ENCODE results near the gene FURIN. TPM values are rescaled to one million over a fixed set of nuclear protein-coding genes. Genes with fewer than 3 reads are reported as not detected.

FURIN gene
- total and polyA plus RNA-seq, 9 of the 15 experiments (the other 6 are each of a cell fraction or from before 2014, with no cell fraction given) = 0.92 to 99.9 (median 34.8) TPM

DNA sequence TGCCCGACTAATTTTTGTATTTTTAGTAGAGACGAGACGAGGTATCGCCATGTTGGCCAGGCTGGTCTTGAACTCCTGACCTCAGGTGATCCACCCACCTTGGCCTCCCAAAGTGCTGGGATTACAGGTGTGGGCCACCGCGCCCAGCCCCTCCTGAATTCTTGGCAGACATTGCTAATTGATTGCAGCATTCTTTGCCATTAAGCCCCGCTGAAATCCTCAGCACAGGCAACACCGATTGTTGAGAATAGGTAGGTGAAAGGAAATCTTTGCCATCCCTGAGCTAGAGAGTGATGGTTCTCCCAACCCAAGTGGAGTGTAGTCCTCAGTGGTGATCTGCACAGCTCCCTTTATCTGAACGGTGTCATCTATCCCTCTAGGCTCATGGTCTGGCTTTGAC is 36.4 kb downstream of the FURIN start (continued):
- TF ChIP-seq, protein P1, sequence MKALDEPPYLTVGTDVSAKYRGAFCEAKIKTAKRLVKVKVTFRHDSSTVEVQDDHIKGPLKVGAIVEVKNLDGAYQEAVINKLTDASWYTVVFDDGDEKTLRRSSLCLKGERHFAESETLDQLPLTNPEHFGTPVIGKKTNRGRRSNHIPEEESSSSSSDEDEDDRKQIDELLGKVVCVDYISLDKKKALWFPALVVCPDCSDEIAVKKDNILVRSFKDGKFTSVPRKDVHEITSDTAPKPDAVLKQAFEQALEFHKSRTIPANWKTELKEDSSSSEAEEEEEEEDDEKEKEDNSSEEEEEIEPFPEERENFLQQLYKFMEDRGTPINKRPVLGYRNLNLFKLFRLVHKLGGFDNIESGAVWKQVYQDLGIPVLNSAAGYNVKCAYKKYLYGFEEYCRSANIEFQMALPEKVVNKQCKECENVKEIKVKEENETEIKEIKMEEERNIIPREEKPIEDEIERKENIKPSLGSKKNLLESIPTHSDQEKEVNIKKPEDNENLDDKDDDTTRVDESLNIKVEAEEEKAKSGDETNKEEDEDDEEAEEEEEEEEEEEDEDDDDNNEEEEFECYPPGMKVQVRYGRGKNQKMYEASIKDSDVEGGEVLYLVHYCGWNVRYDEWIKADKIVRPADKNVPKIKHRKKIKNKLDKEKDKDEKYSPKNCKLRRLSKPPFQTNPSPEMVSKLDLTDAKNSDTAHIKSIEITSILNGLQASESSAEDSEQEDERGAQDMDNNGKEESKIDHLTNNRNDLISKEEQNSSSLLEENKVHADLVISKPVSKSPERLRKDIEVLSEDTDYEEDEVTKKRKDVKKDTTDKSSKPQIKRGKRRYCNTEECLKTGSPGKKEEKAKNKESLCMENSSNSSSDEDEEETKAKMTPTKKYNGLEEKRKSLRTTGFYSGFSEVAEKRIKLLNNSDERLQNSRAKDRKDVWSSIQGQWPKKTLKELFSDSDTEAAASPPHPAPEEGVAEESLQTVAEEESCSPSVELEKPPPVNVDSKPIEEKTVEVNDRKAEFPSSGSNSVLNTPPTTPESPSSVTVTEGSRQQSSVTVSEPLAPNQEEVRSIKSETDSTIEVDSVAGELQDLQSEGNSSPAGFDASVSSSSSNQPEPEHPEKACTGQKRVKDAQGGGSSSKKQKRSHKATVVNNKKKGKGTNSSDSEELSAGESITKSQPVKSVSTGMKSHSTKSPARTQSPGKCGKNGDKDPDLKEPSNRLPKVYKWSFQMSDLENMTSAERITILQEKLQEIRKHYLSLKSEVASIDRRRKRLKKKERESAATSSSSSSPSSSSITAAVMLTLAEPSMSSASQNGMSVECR (CRISPR knock-in tag; IDR thresholded peaks at IDR 0.05) = 0 out of 2 replicates have a peak, but pooled peaks have one; percentile 33

DNA sequence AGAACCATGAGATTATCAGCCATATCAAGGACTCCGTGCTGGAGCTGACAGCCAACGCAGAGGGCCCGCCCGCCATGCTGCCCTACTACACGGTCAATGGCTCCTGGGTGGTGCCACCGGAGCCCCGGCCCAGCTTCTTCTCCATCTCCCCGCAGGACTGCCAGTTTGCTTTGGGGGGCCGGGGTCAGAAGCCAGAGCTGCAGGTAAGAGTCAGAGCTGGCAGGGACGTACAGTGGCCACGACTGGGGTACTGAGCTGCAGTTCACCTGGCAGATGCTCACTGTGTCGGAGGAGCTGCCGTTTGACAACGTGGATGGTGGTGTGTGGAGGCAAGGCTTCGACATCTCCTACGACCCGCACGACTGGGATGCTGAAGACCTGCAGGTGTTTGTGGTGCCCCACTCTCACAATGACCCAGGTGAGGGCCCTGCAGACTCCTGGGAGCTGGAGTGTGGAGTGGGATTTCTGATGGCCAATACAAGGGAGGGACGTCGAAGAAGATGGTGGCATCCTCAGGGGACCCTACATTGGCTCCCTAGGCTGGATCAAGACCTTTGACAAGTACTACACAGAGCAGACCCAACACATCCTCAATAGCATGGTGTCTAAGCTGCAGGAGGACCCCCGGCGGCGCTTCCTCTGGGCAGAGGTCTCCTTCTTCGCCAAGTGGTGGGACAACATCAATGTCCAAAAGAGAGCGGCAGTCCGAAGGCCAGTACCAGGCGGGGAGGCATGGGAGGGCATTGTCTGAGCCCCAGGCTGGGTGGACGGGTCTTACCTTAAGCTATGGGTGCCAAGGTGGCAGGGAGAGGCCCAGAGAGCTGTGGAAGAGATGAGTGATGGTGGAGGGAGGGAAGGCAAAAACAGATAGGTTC is 37.2 kb downstream of the FURIN start:
- intact Hi-C loops (cut with micrococcal nuclease) = no loop called here
- Histone ChIP-seq H3K9me3 (replicated peaks; ENCODE audit: control insufficient read depth, insufficient read depth, low read depth, low read length) (no peaks in the 10 kb centered on the region), H3K9ac (ENCODE audit: insufficient read depth in 1 of 2, low read depth in 2 of 2, low read length in 2 of 2) (peak overlapping the region in 1 of 2 experiments; percentile 86; a peak in 2 of 4 replicates), H3K4me2 (ENCODE audit: insufficient read depth, low read length) (peak overlapping the region; percentile 15; the same call in 1 of the 2 replicates), H4K20me1 (replicated peaks; ENCODE audit: control insufficient read depth, insufficient read depth, low read length) (no peaks in the 10 kb centered on the region), H3K79me2 (ENCODE audit: control insufficient read depth, insufficient read depth, low read length) (peaks cover 52% of the 10 kb centered on the region), H3K27ac (ENCODE audit: extremely low read depth, low read depth, low read length) (no peak overlapping the region; the same call in 2 of the 3 replicates), H3K36me3 (ENCODE audit: control insufficient read depth, insufficient read depth, low read length) (peaks cover 60% of the 10 kb centered on the region), H3K27me3 (ENCODE audit: control insufficient read depth in 2 of 2, insufficient read depth in 2 of 2, low read length in 2 of 2) (no peaks in the 10 kb centered on the region), H3K9me1 (ENCODE audit: control insufficient read depth, insufficient read depth, low read length) (peaks cover 4% of the 10 kb centered on the region), H2AFZ (ENCODE audit: low read depth, low read length) (no peak overlapping the region), H3K4me1 (replicated peaks in 1 of 2; ENCODE audit: control insufficient read depth in 2 of 2, insufficient read depth in 2 of 2, low read length in 2 of 2) (peaks cover 18 to 58% of the 10 kb centered on the region in 2 experiments; a peak in 4 of 5 replicates), H3K4me3 (no peak overlapping the region)
- 95% methylated on average over 21 of the region's 28 CpGs for WGBS (ENCODE audit: insufficient coverage, low coverage, missing lambda C conversion rate)
- in situ Hi-C loops (cut with MboI) = no loop called here
- DNase-seq (ENCODE audit: extremely low read depth in 1 of 4, low spot score in 3 of 4) (no peak), FAIRE-seq (no peak), ATAC-seq (no peak)
- BruUV-seq (replicated peaks) = no TSS peak
- POLR2A ChIA-PET = interaction anchor here (0.6 to 7.0 kb wide), 7 partner anchors 10 to 672 kb away, joined by 3 to 70 read pairs (median 5); partner anchors contain the start of genes GDPGP1, HDDC3 and UNC45A
- CTCF ChIA-PET (ENCODE audit: low intra/inter-chr PET ratio) = no interaction called here
- TF ChIP-seq, protein P1 (CRISPR knock-in tag; IDR thresholded peaks at IDR 0.05) = 0 out of 2 replicates have a peak, but pooled peaks have one; percentile 8
- TF ChIP-seq POLR2AphosphoS5 (IDR thresholded peaks at IDR 0.05; ENCODE audit: control insufficient read depth, insufficient read depth, low read depth, low read length) (0 out of 2 replicates have a peak, but pooled peaks have one; percentile 19), MAFK (IDR thresholded peaks at IDR 0.05; ENCODE audit: low read length) (no peak), TARDBP (IDR thresholded peaks at IDR 0.05) (no peak), RBFOX2 (IDR thresholded peaks at IDR 0.05; ENCODE audit: low read depth, low read length) (peak; percentile 49), ZFPM2 (CRISPR knock-in tag; IDR thresholded peaks at IDR 0.05) (no peak)
- TF ChIP-seq, protein P2, sequence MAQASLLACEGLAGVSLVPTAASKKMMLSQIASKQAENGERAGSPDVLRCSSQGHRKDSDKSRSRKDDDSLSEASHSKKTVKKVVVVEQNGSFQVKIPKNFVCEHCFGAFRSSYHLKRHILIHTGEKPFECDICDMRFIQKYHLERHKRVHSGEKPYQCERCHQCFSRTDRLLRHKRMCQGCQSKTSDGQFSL (CRISPR knock-in tag; IDR thresholded peaks at IDR 0.05) = no peak
- TF ChIP-seq, protein P2 (tag; IDR thresholded peaks at IDR 0.05) = no peak

All from K562 (cell line).